Measurements from ENCODE around the gene TLE3.

Gene TLE3

GRCh38 chr15:70036585-70037291, 61.0 kb downstream of the TLE3 start:
- no peaks in the 10 kb centered on the region for H4K20me1 ChIP-seq (ENCODE audit: low read depth, low read length)
- no peaks in the 10 kb centered on the region for H3K9me2 ChIP-seq (replicated peaks; ENCODE audit: insufficient read depth, low read length)
- no peaks in the 10 kb centered on the region for H3K9me3 ChIP-seq (ENCODE audit: insufficient read depth, low read length)
- TF ChIP-seq EZH2phosphoT487 (conservative IDR thresholded peaks at IDR 0.05; ENCODE audit: low read length): no peak
- no peak for TF ChIP-seq CTCF (IDR thresholded peaks at IDR 0.05; ENCODE audit: insufficient read depth, low read length, poor library complexity, severe bottlenecking)
- H3K79me2 ChIP-seq (ENCODE audit: insufficient read depth, low read length): no peaks in the 10 kb centered on the region
- peak overlapping the region; percentile 21 for H3K4me2 ChIP-seq (ENCODE audit: low read depth, low read length, poor library complexity, severe bottlenecking)
- no peaks in the 10 kb centered on the region for H3K27me3 ChIP-seq (ENCODE audit: low read length)
- H3K27ac ChIP-seq (ENCODE audit: low read depth, low read length): no peak overlapping the region
- no peak overlapping the region for H2AFZ ChIP-seq (ENCODE audit: low read depth, low read length, severe bottlenecking)
- H3F3A ChIP-seq (ENCODE audit: insufficient read depth): no peaks in the 10 kb centered on the region; the same call in 1 of the 2 replicates
- no peaks in the 10 kb centered on the region for H3K36me3 ChIP-seq (ENCODE audit: low read length)
- H3K4me3 ChIP-seq (ENCODE audit: insufficient read depth, low read length, poor library complexity, severe bottlenecking): no peak overlapping the region
- H3K9ac ChIP-seq (ENCODE audit: low read length): no peak overlapping the region

GRCh38 chr15:70035719-70036077, 62.0 kb downstream of the TLE3 start:
- no peaks in the 10 kb centered on the region for H3K36me3 ChIP-seq (ENCODE audit: low read length)
- no peaks in the 10 kb centered on the region for H3K9me3 ChIP-seq (ENCODE audit: insufficient read depth, low read length)
- no peak overlapping the region for H3K4me3 ChIP-seq (ENCODE audit: insufficient read depth, low read length, poor library complexity, severe bottlenecking)
- no peaks in the 10 kb centered on the region; the same call in 1 of the 2 replicates for H3F3A ChIP-seq (ENCODE audit: insufficient read depth)
- no peak overlapping the region for H3K9ac ChIP-seq (ENCODE audit: low read length)
- H2AFZ ChIP-seq (ENCODE audit: low read depth, low read length, severe bottlenecking): no peak overlapping the region
- TF ChIP-seq CTCF (IDR thresholded peaks at IDR 0.05; ENCODE audit: insufficient read depth, low read length, poor library complexity, severe bottlenecking) (no peak), EZH2phosphoT487 (conservative IDR thresholded peaks at IDR 0.05; ENCODE audit: low read length) (no peak)
- no peaks in the 10 kb centered on the region for H3K27me3 ChIP-seq (ENCODE audit: low read length)
- no peaks in the 10 kb centered on the region for H3K79me2 ChIP-seq (ENCODE audit: insufficient read depth, low read length)
- H3K9me2 ChIP-seq (replicated peaks; ENCODE audit: insufficient read depth, low read length): no peaks in the 10 kb centered on the region
- H3K27ac ChIP-seq (ENCODE audit: low read depth, low read length): no peak overlapping the region
- peak overlapping the region; percentile 16 for H3K4me2 ChIP-seq (ENCODE audit: low read depth, low read length, poor library complexity, severe bottlenecking)
- no peaks in the 10 kb centered on the region for H4K20me1 ChIP-seq (ENCODE audit: low read depth, low read length)

DNA sequence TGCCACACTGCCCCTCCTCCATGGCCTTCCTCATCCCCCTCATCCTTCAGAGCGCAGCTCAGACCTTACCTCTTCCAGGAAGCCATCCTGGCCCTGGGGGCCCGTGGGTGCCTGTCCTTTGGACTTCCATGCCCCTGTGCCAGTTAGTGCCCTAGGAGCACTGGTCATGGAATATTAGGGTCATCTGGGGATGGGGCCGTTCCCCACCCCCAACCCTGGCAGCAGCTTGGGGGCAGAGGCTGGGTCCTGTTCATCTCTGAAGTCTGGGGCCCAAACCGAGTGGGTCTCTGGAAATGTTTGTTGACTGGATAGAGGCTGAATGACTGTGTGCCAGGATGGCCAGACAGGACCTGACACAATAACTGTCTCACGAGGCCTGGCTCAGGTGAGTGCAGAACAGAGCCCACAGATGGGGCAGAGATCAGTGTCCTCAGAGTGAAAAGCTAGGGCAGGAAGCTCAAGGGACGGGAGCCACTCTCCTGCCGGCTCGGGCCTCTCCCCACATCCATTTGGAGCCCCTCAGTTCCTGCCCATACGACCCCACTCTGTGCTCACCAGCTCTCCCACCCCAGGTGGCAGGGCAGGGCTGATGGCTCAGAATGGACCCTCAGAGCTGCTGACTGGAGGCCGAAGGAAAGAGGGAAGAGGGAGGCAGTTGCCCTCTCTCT, 62.5 kb downstream of the TLE3 start:
- Histone ChIP-seq H3K9ac (ENCODE audit: low read length) (no peak overlapping the region), H4K20me1 (ENCODE audit: low read depth, low read length) (no peaks in the 10 kb centered on the region), H3F3A (ENCODE audit: insufficient read depth) (no peaks in the 10 kb centered on the region; the same call in 1 of the 2 replicates), H3K27me3 (ENCODE audit: low read length) (no peaks in the 10 kb centered on the region), H3K79me2 (ENCODE audit: insufficient read depth, low read length) (no peaks in the 10 kb centered on the region), H3K9me2 (replicated peaks; ENCODE audit: insufficient read depth, low read length) (no peaks in the 10 kb centered on the region), H2AFZ (ENCODE audit: low read depth, low read length, severe bottlenecking) (no peak overlapping the region), H3K27ac (ENCODE audit: low read depth, low read length) (no peak overlapping the region), H3K4me3 (ENCODE audit: insufficient read depth, low read length, poor library complexity, severe bottlenecking) (no peak overlapping the region), H3K4me2 (ENCODE audit: low read depth, low read length, poor library complexity, severe bottlenecking) (no peak overlapping the region), H3K9me3 (ENCODE audit: insufficient read depth, low read length) (no peaks in the 10 kb centered on the region), H3K36me3 (ENCODE audit: low read length) (no peaks in the 10 kb centered on the region)
- no peak for TF ChIP-seq CTCF (IDR thresholded peaks at IDR 0.05; ENCODE audit: insufficient read depth, low read length, poor library complexity, severe bottlenecking)
- TF ChIP-seq EZH2phosphoT487 (conservative IDR thresholded peaks at IDR 0.05; ENCODE audit: low read length): no peak
